Progenitor cell of endocrine pancreas (in vitro differentiated cells): ENCODE measurements around the gene LRFN2. TPM values are rescaled to one million over a fixed set of nuclear protein-coding genes. Genes with fewer than 3 reads are reported as not detected.

Experiments
- DNase-seq: peaks from one replicate; pipeline ENCODE4 v3.0.0; 2021; ENCODE audit warnings: low spot score; ENCODE audit not compliant: unreplicated experiment
- H3K27ac Mint-ChIP-seq: 2 replicates; pipeline ENCODE4 v1.8.0; 2021; ENCODE audit warnings: mild to moderate bottlenecking, moderate library complexity, mixed read lengths
- H3K27me3 Mint-ChIP-seq: 2 replicates; pipeline ENCODE4 v1.8.0; 2021; ENCODE audit warnings: mixed read lengths
- H3K36me3 Mint-ChIP-seq: 2 replicates; pipeline ENCODE4 v1.8.0; 2022; ENCODE audit warnings: mixed read lengths; ENCODE audit not compliant: insufficient read depth
- H3K4me1 Mint-ChIP-seq: 2 replicates; pipeline ENCODE4 v1.8.0; 2021; ENCODE audit warnings: low read depth, mixed read lengths
- H3K4me3 Mint-ChIP-seq: 2 replicates; pipeline ENCODE4 v1.8.0; 2021; ENCODE audit warnings: low read depth, mild to moderate bottlenecking, moderate library complexity, mixed read lengths
- H3K9me3 Mint-ChIP-seq: 2 replicates; pipeline ENCODE4 v1.8.0; 2021; ENCODE audit warnings: low read depth, mixed read lengths
- CTCF ChIP-seq: fragments of 200-600 bp; sonication (generic); IDR thresholded peaks from one replicate; pipeline ENCODE4 v1.5.0; 2021; ENCODE audit warnings: antibody characterized with exemption, mild to moderate bottlenecking; ENCODE audit not compliant: unreplicated experiment
- total RNA-seq: library from RNA; stranded (reverse); gene quantifications from 2 replicates; pipeline ENCODE4 v1.2.1, GENCODE V29; 2021

Gene LRFN2
- total RNA-seq, 1 donor from 2014 or later, result 0.14 TPM

- TF ChIP-seq CTCF, result no peak
- Mint-ChIP-seq H3K9me3 (peaks cover 6% of the 10 kb centered on the region), H3K4me1 (no peaks in the 10 kb centered on the region)
Measured at GRCh38 chr6:40369042-40369441, 218.1 kb downstream of the LRFN2 start.

GRCh38 chr6:40362859-40363258 lies 224.3 kb downstream of the LRFN2 start:
- H3K36me3 Mint-ChIP-seq, result no peaks in the 10 kb centered on the region
- peaks cover 2% of the 10 kb centered on the region for H3K4me1 Mint-ChIP-seq
- no peak for TF ChIP-seq CTCF
- DNase-seq, result no peak
- peaks cover 3% of the 10 kb centered on the region for H3K9me3 Mint-ChIP-seq
- H3K27ac Mint-ChIP-seq, result no peak overlapping the region
- H3K4me3 Mint-ChIP-seq, result no peak overlapping the region
- H3K27me3 Mint-ChIP-seq, result no peaks in the 10 kb centered on the region

More at GRCh38 chr6:40369042-40369441, 218.1 kb downstream of the LRFN2 start:
- H3K4me3 Mint-ChIP-seq, result no peak overlapping the region
- H3K27me3 Mint-ChIP-seq, result no peaks in the 10 kb centered on the region
- no peaks in the 10 kb centered on the region for H3K36me3 Mint-ChIP-seq
- no peak overlapping the region for H3K27ac Mint-ChIP-seq
- no peak for DNase-seq

- H3K9me3 Mint-ChIP-seq, result no peaks in the 10 kb centered on the region
- H3K4me3 Mint-ChIP-seq, result no peak overlapping the region
Measured at GRCh38 chr6:40359808-40360207, 227.4 kb downstream of the LRFN2 start.

GRCh38 chr6:40358473-40359460 lies 228.4 kb downstream of the LRFN2 start:
- no peak overlapping the region for H3K4me3 Mint-ChIP-seq
- no peak for DNase-seq
- no peak overlapping the region for H3K27ac Mint-ChIP-seq
- peaks cover 2% of the 10 kb centered on the region for H3K4me1 Mint-ChIP-seq
- no peaks in the 10 kb centered on the region for H3K36me3 Mint-ChIP-seq
- TF ChIP-seq CTCF, result no peak
- no peaks in the 10 kb centered on the region for H3K27me3 Mint-ChIP-seq
- H3K9me3 Mint-ChIP-seq, result no peaks in the 10 kb centered on the region

More at GRCh38 chr6:40359808-40360207, 227.4 kb downstream of the LRFN2 start:
- DNase-seq, result no peak
- no peak for TF ChIP-seq CTCF
- Mint-ChIP-seq H3K36me3 (no peaks in the 10 kb centered on the region), H3K27me3 (no peaks in the 10 kb centered on the region), H3K4me1 (peaks cover 2% of the 10 kb centered on the region), H3K27ac (peak overlapping the region; percentile 47)

- no peak overlapping the region for H3K27ac Mint-ChIP-seq
- no peaks in the 10 kb centered on the region for H3K27me3 Mint-ChIP-seq
- DNase-seq, result no peak
Measured at GRCh38 chr6:40356242-40356910, 230.8 kb downstream of the LRFN2 start.

More at GRCh38 chr6:40356242-40356910, 230.8 kb downstream of the LRFN2 start:
- no peak overlapping the region for H3K4me3 Mint-ChIP-seq
- H3K36me3 Mint-ChIP-seq, result no peaks in the 10 kb centered on the region
- no peak for TF ChIP-seq CTCF
- peaks cover 2% of the 10 kb centered on the region for H3K4me1 Mint-ChIP-seq
- no peaks in the 10 kb centered on the region for H3K9me3 Mint-ChIP-seq
